H1 (cell line): ENCODE measurements around the gene B4GALT5. TPM values are rescaled to one million over a fixed set of nuclear protein-coding genes. Genes with fewer than 3 reads are reported as not detected.

Experiments
- CBX8 ChIP-seq: fragments of 300-800, 300-1000 bp; sonication (generic); IDR thresholded peaks from 2 replicates; pipeline ENCODE4 v1.7.1; 2016; ENCODE audit warnings: low read depth, low read length, borderline replicate concordance
- GTF2F1 ChIP-seq: IDR thresholded peaks from 2 replicates; pipeline ENCODE4 v1.6.1; 2012; ENCODE audit warnings: low read depth, low read length, improper control_type of control experiment, borderline replicate concordance
- NRF1 ChIP-seq: IDR thresholded peaks from 2 replicates; pipeline ENCODE4 v1.6.1; 2011; ENCODE audit warnings: mild to moderate bottlenecking, low read depth, low read length, improper control_type of control experiment
- TAF7 ChIP-seq: optimal IDR thresholded peaks from 2 replicates; pipeline ENCODE3; 2011; ENCODE audit warnings: low read depth, mild to moderate bottlenecking, inconsistent platforms, low read length, moderate library complexity, borderline replicate concordance
- polyA plus RNA-seq, 7 experiments: library from polyadenylated mRNA; depleted of rRNA in 3 of 7; stranded (reverse) in 5 of 7; unstranded in 2 of 7; fragments of >200 nt in 5 of 7; fragments of 200-250 nt in 2 of 7; gene quantifications; 1 replicate in 5 of 7; 2 replicates in 1 of 7; 4 replicates in 1 of 7; pipeline versions ENCODE4 v1.2.1 to v1.2.3, GENCODE V29; 2011 to 2013; ENCODE audit warnings: missing spikeins in 2 of 7, mixed read lengths in 2 of 7
- total RNA-seq: library from RNA; stranded (reverse); fragmentation: NEBNext Ultra II Directional; extraction: Animal tissue kit (Norgen Biotek cat#: 25700); gene quantifications from 2 replicates; pipeline ENCODE4 v1.2.1, GENCODE V29; 2021

Gene B4GALT5
- total and polyA plus RNA-seq, 2 of the 8 experiments (the other 6 are each of a cell fraction or from before 2014, with no cell fraction given) = 46.5 to 75.4 TPM

DNA sequence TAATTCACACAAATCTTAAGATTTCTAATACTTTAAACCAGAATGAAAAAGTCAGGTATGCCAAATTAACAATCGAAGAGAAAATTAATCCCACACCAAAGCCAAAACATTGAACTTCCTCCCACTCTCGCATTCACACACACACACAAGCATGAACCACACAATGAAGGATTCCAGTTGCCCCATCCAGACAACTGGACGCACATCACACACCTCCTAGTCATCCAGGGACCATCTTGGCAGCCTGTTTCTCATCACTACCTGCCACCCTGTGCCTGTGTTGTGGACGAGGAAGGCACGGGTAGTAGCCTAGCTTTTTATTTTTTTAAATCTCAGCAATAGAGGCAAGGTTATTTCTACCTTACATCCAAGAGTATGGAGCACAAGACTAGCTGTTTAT lies 15.2 kb downstream of the B4GALT5 start (continued):
- TF ChIP-seq TAF7 (no peak), NRF1 (no peak), CBX8 (no peak), GTF2F1 (no peak)
- TF ChIP-seq, all 59 proteins: peak for 0
